Esophagus squamous epithelium (tissue), 5 donors: ENCODE data around the gene TNIK. TPM values are rescaled to one million over a fixed set of nuclear protein-coding genes. Genes with fewer than 3 reads are reported as not detected.

Source experiments
- DNase-seq: peaks from one replicate; lab custom pipeline; 2025; lab: John Stamatoyannopoulos, UW
- H3K27ac ChIP-seq, 4 donors: fragments of 200-600 bp; sonication (generic); one replicate each; pipeline ENCODE4 v1.5.1; 2016 to 2019; ENCODE audit warnings: mild to moderate bottlenecking in 1 of 4
- H3K27me3 ChIP-seq, 4 donors: fragments of 200-600 bp; sonication (generic); 1 replicate in 3 of 4; 2 replicates in 1 of 4; pipeline versions ENCODE4 v1.5.1 to v1.6.0; 2017 to 2021; ENCODE audit warnings: antibody characterized with exemption in 1 of 4
- H3K36me3 ChIP-seq, 3 donors: fragments of 200-600 bp; sonication (generic); one replicate each; pipeline ENCODE4 v1.5.1; 2016 to 2019
- H3K4me1 ChIP-seq, 3 donors: fragments of 200-600 bp; sonication (generic); one replicate each; pipeline ENCODE4 v1.5.1; 2017 to 2019
- H3K4me3 ChIP-seq, 4 donors: fragments of 200-600 bp; sonication (generic); 1 replicate in 3 of 4; 2 replicates in 1 of 4; pipeline ENCODE4 v1.5.1; 2016 to 2019; ENCODE audit warnings: mild to moderate bottlenecking in 2 of 4, moderate library complexity in 1 of 4
- H3K9me3 ChIP-seq, 3 donors: fragments of 200-600 bp; sonication (generic); one replicate each; pipeline ENCODE4 v1.5.1; 2016 to 2019
- CTCF ChIP-seq, 6 experiments: fragments of 450-650 bp in 4 of 6; fragments of 200-600 bp in 2 of 6; sonication (generic) in 2 of 6; IDR thresholded peaks; one replicate each; pipeline ENCODE4 v1.5.1; 2016 to 2019; ENCODE audit warnings: antibody characterized with exemption in 6 of 6, mild to moderate bottlenecking in 4 of 6, moderate library complexity in 4 of 6
- POLR2A ChIP-seq, 4 donors: fragments of 450-650 bp; IDR thresholded peaks; one replicate each; pipeline ENCODE4 v1.6.1; 2017; ENCODE audit warnings: antibody characterized with exemption in 4 of 4, mild to moderate bottlenecking in 4 of 4, moderate library complexity in 3 of 4
- WGBS, 2 donors: methylation state at CpG; one replicate each; pipeline ENCODE4 v1.1.5; 2018; 5-methylcytosine and 5-hydroxymethylcytosine counted together
- intact Hi-C: fragments of 100-400 bp; cut with DNase I; formaldehyde crosslinking; loops from one replicate; pipeline ENCODE4 v1.15.0; 2022
- total RNA-seq, 4 donors: library from RNA; depleted of rRNA; stranded (reverse); fragments of >200 nt; gene quantifications; one replicate each; pipeline ENCODE4 v1.1.0, GENCODE V29; 2016
- donor health status: DM: yes; HTN: yes; CAD: no.

Gene TNIK
- total RNA-seq, 4 donors from 2014 or later, result 2.2 to 11.6 (median 4.7) TPM

GRCh38 chr3:171365489-171365888 is 94.7 kb downstream of the TNIK start:
- WGBS, 2 donors, result 59 to 60% methylated on average over 2 of the region's 2 CpGs
- TF ChIP-seq POLR2A (IDR thresholded peaks at IDR 0.05), result no peak
- TF ChIP-seq CTCF (IDR thresholded peaks at IDR 0.05), result no peak
- Histone ChIP-seq H3K4me1 (peaks cover 0 to under 1% (median 0%) of the 10 kb centered on the region in 3 donors), H3K27ac (no peak overlapping the region), H3K4me3 (no peak overlapping the region), H3K27me3 (no peaks in the 10 kb centered on the region), H3K9me3 (no peaks in the 10 kb centered on the region), H3K36me3 (no peaks in the 10 kb centered on the region)
- DNase-seq, result no peak
- intact Hi-C loops, result no loop called here

- intact Hi-C loops, result no loop called here
- TF ChIP-seq POLR2A (IDR thresholded peaks at IDR 0.05) (no peak), CTCF (IDR thresholded peaks at IDR 0.05) (no peak)
- no peak overlapping the region for H3K4me3 ChIP-seq
- H3K4me1 ChIP-seq, result no peaks in the 10 kb centered on the region
- H3K9me3 ChIP-seq, result no peaks in the 10 kb centered on the region
- no peaks in the 10 kb centered on the region for H3K27me3 ChIP-seq
- H3K27ac ChIP-seq, result no peak overlapping the region
- no peak for DNase-seq
- H3K36me3 ChIP-seq, result no peaks in the 10 kb centered on the region
Measured at GRCh38 chr3:171364500-171364899, 95.7 kb downstream of the TNIK start.

GRCh38 chr3:171363202-171363601 is 97.0 kb downstream of the TNIK start:
- Histone ChIP-seq H3K36me3 (no peaks in the 10 kb centered on the region), H3K9me3 (no peaks in the 10 kb centered on the region), H3K4me3 (no peak overlapping the region), H3K27me3 (no peaks in the 10 kb centered on the region), H3K4me1 (no peaks in the 10 kb centered on the region), H3K27ac (no peak overlapping the region)
- intact Hi-C loops, result no loop called here
- no peak for TF ChIP-seq CTCF (IDR thresholded peaks at IDR 0.05)
- no peak for TF ChIP-seq POLR2A (IDR thresholded peaks at IDR 0.05)
- 93 to 96% methylated on average over 2 of the region's 2 CpGs for WGBS, 2 donors
- DNase-seq, result no peak

GRCh38 chr3:171362575-171362974 is 97.6 kb downstream of the TNIK start:
- no peaks in the 10 kb centered on the region for H3K4me1 ChIP-seq
- no peak for TF ChIP-seq CTCF (IDR thresholded peaks at IDR 0.05)
- TF ChIP-seq POLR2A (IDR thresholded peaks at IDR 0.05), result no peak
- intact Hi-C loops, result no loop called here
- DNase-seq, result no peak
- no peaks in the 10 kb centered on the region for H3K27me3 ChIP-seq
- H3K36me3 ChIP-seq, result no peaks in the 10 kb centered on the region
- no peak overlapping the region for H3K4me3 ChIP-seq
- no peaks in the 10 kb centered on the region for H3K9me3 ChIP-seq
- H3K27ac ChIP-seq, result no peak overlapping the region

- no peak overlapping the region for H3K4me3 ChIP-seq
- H3K9me3 ChIP-seq, result no peaks in the 10 kb centered on the region
- H3K27ac ChIP-seq, result no peak overlapping the region
- intact Hi-C loops, result no loop called here
- no peak for DNase-seq
- H3K4me1 ChIP-seq, result peaks cover 0 to 25% (median 10%) of the 10 kb centered on the region in 3 donors
- WGBS, 2 donors, result 83 to 87% methylated on average over 2 of the region's 2 CpGs
- no peaks in the 10 kb centered on the region for H3K36me3 ChIP-seq
- no peaks in the 10 kb centered on the region for H3K27me3 ChIP-seq
- TF ChIP-seq CTCF (IDR thresholded peaks at IDR 0.05) (no peak), POLR2A (IDR thresholded peaks at IDR 0.05) (no peak)
Measured at GRCh38 chr3:171358881-171359198, 101.4 kb downstream of the TNIK start.
